Hindlimb muscle (tissue), 1 donor: ENCODE measurements around the gene PLEKHG4B. TPM values are rescaled to one million over a fixed set of nuclear protein-coding genes. Genes with fewer than 3 reads are reported as not detected.

Source experiments
- DNase-seq: peaks from one replicate; pipeline ENCODE4 v3.0.0-alpha.2; 2013
- polyA plus RNA-seq: library from polyadenylated mRNA; unstranded; fragments of 120-200 nt; gene quantifications from one replicate; pipeline ENCODE4 v1.2.1, GENCODE V29; 2013; ENCODE audit not compliant: insufficient read length

The PLEKHG4B gene
- polyA plus RNA-seq, 1 donor, result 0.39 TPM

GRCh38 chr5:170971-171800, 79.2 kb downstream of the PLEKHG4B start:
- DNase-seq, result no peak

- DNase-seq, result no peak
Observed at GRCh38 chr5:171801-172331, 79.9 kb downstream of the PLEKHG4B start.

- DNase-seq, result no peak
Observed at GRCh38 chr5:172421-172820, 80.5 kb downstream of the PLEKHG4B start.

- no peak for DNase-seq
Observed at GRCh38 chr5:172841-173251, 80.9 kb downstream of the PLEKHG4B start.

- DNase-seq, result no peak
Observed at GRCh38 chr5:173392-174290, 81.7 kb downstream of the PLEKHG4B start.

GRCh38 chr5:174291-174600, 82.3 kb downstream of the PLEKHG4B start:
- DNase-seq, result no peak

GRCh38 chr5:174876-175465, 83.0 kb downstream of the PLEKHG4B start:
- DNase-seq, result no peak

- no peak for DNase-seq
Observed at GRCh38 chr5:176296-176823, 84.4 kb downstream of the PLEKHG4B start.

GRCh38 chr5:178110-178509, 86.1 kb downstream of the PLEKHG4B start:
- DNase-seq, result no peak

GRCh38 chr5:179401-179800, 87.4 kb downstream of the PLEKHG4B start:
- no peak for DNase-seq

GRCh38 chr5:180286-180918, 88.4 kb downstream of the PLEKHG4B start:
- no peak for DNase-seq

GRCh38 chr5:181160-181559, 89.2 kb downstream of the PLEKHG4B start:
- DNase-seq, result no peak

GRCh38 chr5:181566-181965, 89.6 kb downstream of the PLEKHG4B start:
- DNase-seq, result no peak

GRCh38 chr5:182126-182525, 90.2 kb downstream of the PLEKHG4B start:
- DNase-seq, result no peak

- DNase-seq, result no peak
Observed at GRCh38 chr5:184471-184870, 92.5 kb downstream of the PLEKHG4B start.

GRCh38 chr5:185095-186070, 93.4 kb downstream of the PLEKHG4B start:
- DNase-seq, result no peak

- no peak for DNase-seq
Observed at GRCh38 chr5:186091-187041, 94.4 kb downstream of the PLEKHG4B start.

- no peak for DNase-seq
Observed at GRCh38 chr5:187042-187431, 95.1 kb downstream of the PLEKHG4B start.

- no peak for DNase-seq
Observed at GRCh38 chr5:187617-188451, 95.9 kb downstream of the PLEKHG4B start.
